HL-60 (cell line): ENCODE results near the gene RNF169.

Experiments
- TF ChIP-seq, protein P1 (sequence below): IDR thresholded peaks from one replicate; pipeline ENCODE4 v1.5.1; 2011; ENCODE audit warnings: low read length, control low read depth, inconsistent platforms; ENCODE audit not compliant: insufficient read depth
- TF ChIP-seq, protein P2 (sequence below): IDR thresholded peaks from 2 replicates; pipeline ENCODE4 v1.6.1; 2012; ENCODE audit warnings: low read depth; ENCODE audit not compliant: insufficient replicate concordance

DNA sequence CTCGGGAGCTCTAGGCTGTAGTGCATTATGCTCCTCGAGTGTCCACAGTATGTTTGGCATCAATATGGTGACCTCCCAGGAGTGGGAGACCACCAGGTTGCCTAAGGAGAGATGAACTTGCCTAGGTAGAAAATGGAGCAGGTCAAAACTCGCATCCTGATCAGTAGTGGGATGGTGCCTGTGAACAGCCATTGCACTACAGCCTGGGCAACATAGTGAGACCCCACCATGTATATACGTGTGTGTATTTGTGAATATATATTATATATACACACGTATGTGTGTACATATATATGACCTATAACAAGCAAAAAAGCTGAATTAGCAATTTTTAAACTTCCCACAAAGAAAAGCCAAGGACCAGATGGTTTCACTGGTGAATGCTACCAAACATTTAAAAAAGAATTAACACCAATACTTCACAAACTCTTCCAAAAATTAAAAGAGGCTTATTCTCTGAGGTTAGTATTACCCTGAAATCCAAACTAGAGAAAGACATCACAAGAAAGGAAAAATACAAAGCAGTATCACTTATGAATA lies 97.4 kb downstream of the RNF169 start:
- TF ChIP-seq, protein P1, sequence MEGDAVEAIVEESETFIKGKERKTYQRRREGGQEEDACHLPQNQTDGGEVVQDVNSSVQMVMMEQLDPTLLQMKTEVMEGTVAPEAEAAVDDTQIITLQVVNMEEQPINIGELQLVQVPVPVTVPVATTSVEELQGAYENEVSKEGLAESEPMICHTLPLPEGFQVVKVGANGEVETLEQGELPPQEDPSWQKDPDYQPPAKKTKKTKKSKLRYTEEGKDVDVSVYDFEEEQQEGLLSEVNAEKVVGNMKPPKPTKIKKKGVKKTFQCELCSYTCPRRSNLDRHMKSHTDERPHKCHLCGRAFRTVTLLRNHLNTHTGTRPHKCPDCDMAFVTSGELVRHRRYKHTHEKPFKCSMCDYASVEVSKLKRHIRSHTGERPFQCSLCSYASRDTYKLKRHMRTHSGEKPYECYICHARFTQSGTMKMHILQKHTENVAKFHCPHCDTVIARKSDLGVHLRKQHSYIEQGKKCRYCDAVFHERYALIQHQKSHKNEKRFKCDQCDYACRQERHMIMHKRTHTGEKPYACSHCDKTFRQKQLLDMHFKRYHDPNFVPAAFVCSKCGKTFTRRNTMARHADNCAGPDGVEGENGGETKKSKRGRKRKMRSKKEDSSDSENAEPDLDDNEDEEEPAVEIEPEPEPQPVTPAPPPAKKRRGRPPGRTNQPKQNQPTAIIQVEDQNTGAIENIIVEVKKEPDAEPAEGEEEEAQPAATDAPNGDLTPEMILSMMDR, result no peak
- TF ChIP-seq, protein P2, sequence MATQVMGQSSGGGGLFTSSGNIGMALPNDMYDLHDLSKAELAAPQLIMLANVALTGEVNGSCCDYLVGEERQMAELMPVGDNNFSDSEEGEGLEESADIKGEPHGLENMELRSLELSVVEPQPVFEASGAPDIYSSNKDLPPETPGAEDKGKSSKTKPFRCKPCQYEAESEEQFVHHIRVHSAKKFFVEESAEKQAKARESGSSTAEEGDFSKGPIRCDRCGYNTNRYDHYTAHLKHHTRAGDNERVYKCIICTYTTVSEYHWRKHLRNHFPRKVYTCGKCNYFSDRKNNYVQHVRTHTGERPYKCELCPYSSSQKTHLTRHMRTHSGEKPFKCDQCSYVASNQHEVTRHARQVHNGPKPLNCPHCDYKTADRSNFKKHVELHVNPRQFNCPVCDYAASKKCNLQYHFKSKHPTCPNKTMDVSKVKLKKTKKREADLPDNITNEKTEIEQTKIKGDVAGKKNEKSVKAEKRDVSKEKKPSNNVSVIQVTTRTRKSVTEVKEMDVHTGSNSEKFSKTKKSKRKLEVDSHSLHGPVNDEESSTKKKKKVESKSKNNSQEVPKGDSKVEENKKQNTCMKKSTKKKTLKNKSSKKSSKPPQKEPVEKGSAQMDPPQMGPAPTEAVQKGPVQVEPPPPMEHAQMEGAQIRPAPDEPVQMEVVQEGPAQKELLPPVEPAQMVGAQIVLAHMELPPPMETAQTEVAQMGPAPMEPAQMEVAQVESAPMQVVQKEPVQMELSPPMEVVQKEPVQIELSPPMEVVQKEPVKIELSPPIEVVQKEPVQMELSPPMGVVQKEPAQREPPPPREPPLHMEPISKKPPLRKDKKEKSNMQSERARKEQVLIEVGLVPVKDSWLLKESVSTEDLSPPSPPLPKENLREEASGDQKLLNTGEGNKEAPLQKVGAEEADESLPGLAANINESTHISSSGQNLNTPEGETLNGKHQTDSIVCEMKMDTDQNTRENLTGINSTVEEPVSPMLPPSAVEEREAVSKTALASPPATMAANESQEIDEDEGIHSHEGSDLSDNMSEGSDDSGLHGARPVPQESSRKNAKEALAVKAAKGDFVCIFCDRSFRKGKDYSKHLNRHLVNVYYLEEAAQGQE, result no peak
